Measurements from ENCODE around the gene CCDC127. TPM values are rescaled to one million over a fixed set of nuclear protein-coding genes. Genes with fewer than 3 reads are reported as not detected.
"Not testable (repeated sequence)": the region's sequence is repeated elsewhere in the genome, so short reads cannot be mapped to it uniquely, and the experiment has no call there.

CCDC127 gene, protein sequence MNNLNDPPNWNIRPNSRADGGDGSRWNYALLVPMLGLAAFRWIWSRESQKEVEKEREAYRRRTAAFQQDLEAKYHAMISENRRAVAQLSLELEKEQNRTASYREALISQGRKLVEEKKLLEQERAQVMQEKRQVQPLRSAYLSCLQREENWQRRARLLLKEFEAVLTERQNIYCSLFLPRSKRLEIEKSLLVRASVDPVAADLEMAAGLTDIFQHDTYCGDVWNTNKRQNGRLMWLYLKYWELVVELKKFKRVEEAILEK
- total RNA-seq: 1 to 10 TPM; 8.4 to 9.7 TPM
- polyA plus RNA-seq (2013, experiment 1 of 2): 5.9 TPM
- 5.8 TPM for polyA plus RNA-seq (2013, experiment 2 of 2)
- long read RNA-seq, experiment 1, full-length matches to known transcripts: 9 of 11 reads
- long read RNA-seq, experiment 1, partial matches to known transcripts: 0 of 11 reads
- long read RNA-seq, experiment 1, other reads (novel, unspliced or antisense): 2 of 11 reads
- long read RNA-seq, experiment 2, full-length matches to known transcripts: 25 of 29 reads
- long read RNA-seq, experiment 2, partial matches to known transcripts: 0 of 29 reads
- long read RNA-seq, experiment 2, other reads (novel, unspliced or antisense): 4 of 29 reads
- long read RNA-seq, experiment 3, full-length matches to known transcripts: 45 of 48 reads
- long read RNA-seq, experiment 3, partial matches to known transcripts: 0 of 48 reads
- long read RNA-seq, experiment 3, other reads (novel, unspliced or antisense): 3 of 48 reads
- long read RNA-seq, experiment 4, full-length matches to known transcripts: 111 of 119 reads
- long read RNA-seq, experiment 4, partial matches to known transcripts: 0 of 119 reads
- long read RNA-seq, experiment 4, other reads (novel, unspliced or antisense): 8 of 119 reads

DNA sequence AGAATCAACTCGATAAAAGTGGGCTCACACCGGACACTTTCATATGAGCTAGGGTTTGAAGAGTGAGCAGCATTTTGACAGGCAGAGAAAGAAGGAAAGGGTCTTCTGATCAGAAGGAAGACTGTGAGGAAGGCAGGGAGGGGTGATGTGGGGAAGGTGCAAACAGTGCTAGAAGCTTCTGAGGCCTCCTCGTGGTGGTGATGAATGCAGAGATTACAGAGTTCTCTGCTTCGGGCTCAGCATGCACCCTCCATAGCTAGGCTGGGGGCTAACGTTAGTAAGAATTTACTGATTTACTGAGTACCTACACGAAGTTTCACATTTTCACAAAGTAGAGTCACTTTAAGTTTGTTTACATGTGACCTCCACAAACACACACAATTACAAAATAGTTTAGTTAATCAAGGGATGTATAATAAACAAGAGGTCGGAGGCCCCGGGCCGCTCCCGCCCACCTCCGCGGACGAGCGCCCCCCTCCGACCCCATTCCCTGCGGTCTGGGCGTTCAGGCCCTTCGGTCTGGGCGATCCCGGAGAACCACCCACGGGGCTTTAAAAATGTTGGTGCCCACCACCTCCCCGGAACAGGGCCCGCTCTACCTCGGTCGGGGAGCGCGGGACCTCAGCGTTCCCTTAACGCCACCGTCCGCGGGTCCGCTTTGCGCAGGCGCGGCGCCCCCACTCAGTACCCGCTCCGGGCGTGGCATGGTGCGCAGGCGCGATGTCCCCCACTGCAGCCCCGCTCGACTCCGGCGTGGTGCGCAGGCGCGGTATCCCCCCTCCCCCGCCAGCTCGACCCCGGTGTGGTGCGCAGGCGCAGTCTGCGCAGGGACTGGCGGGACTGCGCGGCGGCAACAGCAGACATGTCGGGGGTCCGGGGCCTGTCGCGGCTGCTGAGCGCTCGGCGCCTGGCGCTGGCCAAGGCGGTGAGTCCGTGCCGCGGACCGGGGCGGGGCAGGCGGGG is at the start of gene CCDC127, which contains the start of gene SDHA:
TSS of gene CCDC127 (minus strand) at position 660 of the 963 bp plus-strand sequence. CDS start 1,304 bp downstream, outside the sequence.
TSS of gene SDHA (plus strand) at position 827 of the 963 bp plus-strand sequence. CDS start at position 863, 36 bp downstream.
- H3K27ac Mint-ChIP-seq: peak within 1 kb of the TSS; percentile 90
- H3K9me3 ChIP-seq (ENCODE audit: control insufficient read depth, low read length); H3K27me3 ChIP-seq (ENCODE audit: control insufficient read depth, insufficient read depth, low read length, poor library complexity, severe bottlenecking); H3K9me3 Mint-ChIP-seq; H3K36me3 ChIP-seq (ENCODE audit: control insufficient read depth, insufficient read depth, low read length); H3K27me3 Mint-ChIP-seq (ENCODE audit: insufficient read depth); H3K4me1 ChIP-seq (ENCODE audit: control insufficient read depth, insufficient read depth, low read length); H3K27ac ChIP-seq (ENCODE audit: low read depth, low read length): not testable (repeated sequence)
- 0 to 3% methylated on average over 19 to 73 of the region's 75 CpGs for WGBS, 2 experiments (ENCODE audit: insufficient coverage in 1 of 2, insufficient read length in 1 of 2)
- TF ChIP-seq, protein P1, sequence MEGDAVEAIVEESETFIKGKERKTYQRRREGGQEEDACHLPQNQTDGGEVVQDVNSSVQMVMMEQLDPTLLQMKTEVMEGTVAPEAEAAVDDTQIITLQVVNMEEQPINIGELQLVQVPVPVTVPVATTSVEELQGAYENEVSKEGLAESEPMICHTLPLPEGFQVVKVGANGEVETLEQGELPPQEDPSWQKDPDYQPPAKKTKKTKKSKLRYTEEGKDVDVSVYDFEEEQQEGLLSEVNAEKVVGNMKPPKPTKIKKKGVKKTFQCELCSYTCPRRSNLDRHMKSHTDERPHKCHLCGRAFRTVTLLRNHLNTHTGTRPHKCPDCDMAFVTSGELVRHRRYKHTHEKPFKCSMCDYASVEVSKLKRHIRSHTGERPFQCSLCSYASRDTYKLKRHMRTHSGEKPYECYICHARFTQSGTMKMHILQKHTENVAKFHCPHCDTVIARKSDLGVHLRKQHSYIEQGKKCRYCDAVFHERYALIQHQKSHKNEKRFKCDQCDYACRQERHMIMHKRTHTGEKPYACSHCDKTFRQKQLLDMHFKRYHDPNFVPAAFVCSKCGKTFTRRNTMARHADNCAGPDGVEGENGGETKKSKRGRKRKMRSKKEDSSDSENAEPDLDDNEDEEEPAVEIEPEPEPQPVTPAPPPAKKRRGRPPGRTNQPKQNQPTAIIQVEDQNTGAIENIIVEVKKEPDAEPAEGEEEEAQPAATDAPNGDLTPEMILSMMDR (conservative IDR thresholded peaks at IDR 0.05): peak; percentile 65
- Histone ChIP-seq H3K9ac (ENCODE audit: extremely low read depth, low read length, poor library complexity, severe bottlenecking) (peak within 1 kb of the TSS; percentile 79), H3K4me3 (ENCODE audit: low read length) (peak within 1 kb of the TSS; percentile 87)
- H3K36me3 Mint-ChIP-seq (ENCODE audit: low read depth): peaks cover 19% of the 10 kb centered on the region
- H3K4me1 Mint-ChIP-seq: peaks cover 24% of the 10 kb centered on the region
- DNase-seq: peak; percentile 99
- H3K4me3 Mint-ChIP-seq: peak within 1 kb of the TSS; percentile 81

DNA sequence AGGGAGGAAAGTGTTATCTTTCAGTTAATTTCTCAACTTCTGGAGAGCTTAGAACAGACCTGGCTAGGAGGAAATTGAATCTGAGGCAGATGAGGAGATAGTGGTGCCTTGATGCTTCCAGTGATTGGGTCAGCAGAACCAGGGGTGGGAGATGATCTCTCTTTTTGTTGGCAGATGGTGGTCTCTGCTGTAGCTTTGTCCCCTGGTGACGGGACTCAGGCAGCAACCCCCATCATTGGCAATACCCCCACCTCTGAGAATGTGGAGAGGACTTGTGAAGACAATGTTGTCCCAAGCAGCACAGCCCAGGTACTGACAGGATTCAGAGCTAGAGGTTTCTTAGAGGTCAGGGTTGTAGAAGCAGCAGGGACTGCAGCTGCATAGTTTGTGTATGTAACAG is 49.8 kb upstream of the CCDC127 start:
- Mint-ChIP-seq H3K9me3 (no peaks in the 10 kb centered on the region), H3K27ac (no peak overlapping the region), H3K27me3 (ENCODE audit: insufficient read depth) (no peaks in the 10 kb centered on the region), H3K4me3 (no peak overlapping the region), H3K4me1 (peaks cover 1% of the 10 kb centered on the region), H3K36me3 (ENCODE audit: low read depth) (peaks cover 17% of the 10 kb centered on the region)
- peaks cover 15% of the 10 kb centered on the region for H3K36me3 ChIP-seq (ENCODE audit: control insufficient read depth, insufficient read depth, low read length)
- H3K27ac ChIP-seq (ENCODE audit: low read depth, low read length): no peak overlapping the region
- no peak overlapping the region for H3K4me3 ChIP-seq (ENCODE audit: low read length)
- H3K27me3 ChIP-seq (ENCODE audit: control insufficient read depth, insufficient read depth, low read length, poor library complexity, severe bottlenecking): no peaks in the 10 kb centered on the region
- DNase-seq: no peak
- 50% methylated on average over 1 of the region's 1 CpG; no CpG with 5 or more reads in 1 of the 2 experiments for WGBS, 2 experiments (ENCODE audit: insufficient coverage in 1 of 2, insufficient read length in 1 of 2)
- H3K4me1 ChIP-seq (ENCODE audit: control insufficient read depth, insufficient read depth, low read length): no peaks in the 10 kb centered on the region
- H3K9me3 ChIP-seq (ENCODE audit: control insufficient read depth, low read length): no peaks in the 10 kb centered on the region
- TF ChIP-seq, protein P1 (conservative IDR thresholded peaks at IDR 0.05): no peak
- no peak overlapping the region for H3K9ac ChIP-seq (ENCODE audit: extremely low read depth, low read length, poor library complexity, severe bottlenecking)

DNA sequence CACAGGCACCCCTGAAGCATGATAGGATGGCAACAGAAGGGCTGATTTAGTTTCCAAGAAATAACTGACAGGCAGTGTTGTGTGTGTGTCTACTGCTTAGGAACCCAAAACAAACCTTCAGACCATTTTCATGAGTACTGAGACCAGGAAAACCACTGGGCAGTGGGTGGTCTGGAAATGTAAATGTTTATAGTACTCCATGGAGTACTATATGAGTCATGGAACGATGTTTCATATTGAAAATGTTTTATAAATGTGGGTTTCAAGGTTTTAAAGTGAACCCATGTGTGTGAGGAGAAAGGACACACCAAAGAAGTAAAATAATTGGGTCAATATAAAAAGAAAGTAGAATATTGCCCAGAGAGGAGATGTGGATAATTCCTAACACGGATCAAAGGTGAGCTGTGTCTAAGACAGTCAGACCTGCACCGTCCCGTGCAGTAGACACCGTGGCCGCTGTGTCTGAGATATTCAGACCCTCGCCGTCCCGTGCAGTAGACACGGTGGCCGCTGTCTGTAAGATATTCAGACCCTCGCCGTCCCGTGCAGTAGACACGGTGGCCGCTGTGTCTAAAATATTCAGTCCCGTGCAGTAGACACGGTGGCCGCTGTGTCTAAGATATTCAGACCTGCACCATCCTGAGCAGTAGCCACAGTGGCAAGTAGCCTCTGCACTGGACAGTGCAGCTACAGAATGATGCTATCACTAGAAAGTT is 48.5 kb upstream of the CCDC127 start:
- not testable (repeated sequence) for H3K27ac Mint-ChIP-seq; H3K4me3 Mint-ChIP-seq; H3K27me3 ChIP-seq (ENCODE audit: control insufficient read depth, insufficient read depth, low read length, poor library complexity, severe bottlenecking); H3K27ac ChIP-seq (ENCODE audit: low read depth, low read length); H3K27me3 Mint-ChIP-seq (ENCODE audit: insufficient read depth); H3K4me1 ChIP-seq (ENCODE audit: control insufficient read depth, insufficient read depth, low read length); H3K9me3 ChIP-seq (ENCODE audit: control insufficient read depth, low read length); H3K9ac ChIP-seq (ENCODE audit: extremely low read depth, low read length, poor library complexity, severe bottlenecking); H3K4me1 Mint-ChIP-seq; H3K9me3 Mint-ChIP-seq; H3K4me3 ChIP-seq (ENCODE audit: low read length); DNase-seq
- H3K36me3 ChIP-seq (ENCODE audit: control insufficient read depth, insufficient read depth, low read length): peaks cover 15% of the 10 kb centered on the region
- WGBS, 2 experiments (ENCODE audit: insufficient coverage in 1 of 2, insufficient read length in 1 of 2): 80 to 81% methylated on average over 17 to 19 of the region's 19 CpGs
- peaks cover 22% of the 10 kb centered on the region for H3K36me3 Mint-ChIP-seq (ENCODE audit: low read depth)
